Glutamatergic neuron (in vitro differentiated cells): ENCODE measurements around the gene COX5A. TPM values are rescaled to one million over a fixed set of nuclear protein-coding genes. Genes with fewer than 3 reads are reported as not detected.
"Not testable (repeated sequence)": the region's sequence is repeated elsewhere in the genome, so short reads cannot be mapped to it uniquely, and the experiment has no call there.

Source experiments
- DNase-seq: peaks from one replicate; pipeline ENCODE4 v3.0.0; 2022
- H3K27ac Mint-ChIP-seq: one replicate; pipeline ENCODE4 v1.8.0; 2020; ENCODE audit warnings: mild to moderate bottlenecking, mixed read lengths, inconsistent platforms; ENCODE audit not compliant: unreplicated experiment
- H3K27me3 Mint-ChIP-seq: one replicate; pipeline ENCODE4 v1.8.0; 2020; ENCODE audit warnings: mild to moderate bottlenecking, moderate library complexity, mixed read lengths, inconsistent platforms; ENCODE audit not compliant: unreplicated experiment
- H3K36me3 Mint-ChIP-seq: one replicate; pipeline ENCODE4 v1.8.0; 2020; ENCODE audit warnings: mild to moderate bottlenecking, mixed read lengths, inconsistent platforms; ENCODE audit not compliant: unreplicated experiment
- H3K4me1 Mint-ChIP-seq: one replicate; pipeline ENCODE4 v1.8.0; 2020; ENCODE audit warnings: mild to moderate bottlenecking, low read depth, mixed read lengths, inconsistent platforms; ENCODE audit not compliant: unreplicated experiment
- H3K4me3 Mint-ChIP-seq: one replicate; pipeline ENCODE4 v1.8.0; 2020; ENCODE audit warnings: mild to moderate bottlenecking, mixed read lengths, inconsistent platforms; ENCODE audit not compliant: unreplicated experiment
- H3K9me3 Mint-ChIP-seq: one replicate; pipeline ENCODE4 v1.8.0; 2020; ENCODE audit warnings: mild to moderate bottlenecking, moderate library complexity, mixed read lengths, inconsistent platforms; ENCODE audit not compliant: unreplicated experiment
- CTCF ChIP-seq: fragments of 200-600 bp; sonication (generic); IDR thresholded peaks from one replicate; pipeline ENCODE4 v1.5.0; 2021; ENCODE audit not compliant: partially characterized antibody, unreplicated experiment
- total RNA-seq: library from RNA; stranded (reverse); fragmentation: NEBNext Ultra II Directional; extraction: Animal tissue kit (Norgen Biotek cat#: 25700); gene quantifications from one replicate; pipeline ENCODE4 v1.2.1, GENCODE V29; 2021; ENCODE audit not compliant: unreplicated experiment

Gene COX5A
- total RNA-seq, 1 donor from 2014 or later: 219 TPM

- Mint-ChIP-seq H3K27me3 (peaks cover 2% of the 10 kb centered on the region), H3K4me3 (no peak overlapping the region), H3K36me3 (peaks cover 3% of the 10 kb centered on the region), H3K27ac (no peak overlapping the region), H3K4me1 (no peaks in the 10 kb centered on the region), H3K9me3 (peaks cover 1% of the 10 kb centered on the region)
- no peak for DNase-seq
- TF ChIP-seq CTCF: no peak
Observed at GRCh38 chr15:74895830-74896229, 42.0 kb downstream of the COX5A start.

- H3K4me3 Mint-ChIP-seq, H3K36me3 Mint-ChIP-seq, DNase-seq, H3K27ac Mint-ChIP-seq, H3K9me3 Mint-ChIP-seq, H3K4me1 Mint-ChIP-seq, H3K27me3 Mint-ChIP-seq: not testable (repeated sequence)
Observed at GRCh38 chr15:74894383-74894782, 43.5 kb downstream of the COX5A start.

GRCh38 chr15:74893627-74894026 lies 44.2 kb downstream of the COX5A start:
- Mint-ChIP-seq H3K36me3 (no peaks in the 10 kb centered on the region), H3K4me3 (no peak overlapping the region)

GRCh38 chr15:74892931-74893330 lies 44.9 kb downstream of the COX5A start:
- Mint-ChIP-seq H3K27me3 (peaks cover 2% of the 10 kb centered on the region), H3K36me3 (no peaks in the 10 kb centered on the region), H3K9me3 (peaks cover 1% of the 10 kb centered on the region), H3K4me1 (peaks cover 6% of the 10 kb centered on the region), H3K4me3 (no peak overlapping the region), H3K27ac (no peak overlapping the region)
- no peak for DNase-seq
- no peak for TF ChIP-seq CTCF

More at GRCh38 chr15:74893627-74894026, 44.2 kb downstream of the COX5A start:
- peaks cover 2% of the 10 kb centered on the region for H3K27me3 Mint-ChIP-seq
- no peak overlapping the region for H3K27ac Mint-ChIP-seq
- no peak for DNase-seq
- H3K4me1 Mint-ChIP-seq: peaks cover 6% of the 10 kb centered on the region
- peaks cover 1% of the 10 kb centered on the region for H3K9me3 Mint-ChIP-seq
- no peak for TF ChIP-seq CTCF

GRCh38 chr15:74892313-74892712 lies 45.6 kb downstream of the COX5A start:
- Mint-ChIP-seq H3K4me3 (no peak overlapping the region), H3K27ac (no peak overlapping the region), H3K4me1 (peaks cover 6% of the 10 kb centered on the region), H3K9me3 (peaks cover 4% of the 10 kb centered on the region), H3K27me3 (peaks cover 2% of the 10 kb centered on the region), H3K36me3 (no peaks in the 10 kb centered on the region)
- DNase-seq: no peak
- TF ChIP-seq CTCF: no peak

GRCh38 chr15:74891469-74891868 lies 46.4 kb downstream of the COX5A start:
- Mint-ChIP-seq H3K27ac (no peak overlapping the region), H3K4me1 (peaks cover 6% of the 10 kb centered on the region), H3K9me3 (peaks cover 4% of the 10 kb centered on the region), H3K36me3 (no peaks in the 10 kb centered on the region), H3K27me3 (peaks cover 2% of the 10 kb centered on the region), H3K4me3 (no peak overlapping the region)
- TF ChIP-seq CTCF: no peak
- DNase-seq: no peak
